HEK293T (cell line): ENCODE results near the gene SUGCT.

Experiments used
- CTCF ChIA-PET: fragments of 350-600 bp; formaldehyde crosslinking; extraction: SDS; loops from one replicate; lab custom pipeline; 2021; ENCODE audit warnings: antibody characterized with exemption, inconsistent platforms; lab: Yijun Ruan, JAX
- POLR2A ChIA-PET: fragments of 350-600 bp; formaldehyde crosslinking; extraction: SDS; loops from one replicate; lab custom pipeline; 2020; ENCODE audit warnings: antibody characterized with exemption, inconsistent platforms; lab: Yijun Ruan, JAX
- DNase-seq: peaks from one replicate; pipeline ENCODE4 v3.0.0; 2012; ENCODE audit warnings: mixed read lengths; ENCODE audit errors: extremely low spot score
- ARNT ChIP-seq: fragments of 450-650 bp; IDR thresholded peaks from 2 replicates; pipeline ENCODE4 v1.6.1; 2017; ENCODE audit warnings: mild to moderate bottlenecking
- BHLHE40 ChIP-seq: fragments of 450-650 bp; IDR thresholded peaks from 2 replicates; pipeline ENCODE4 v1.6.1; 2016; ENCODE audit warnings: mild to moderate bottlenecking, moderate library complexity, borderline replicate concordance
- CTBP1 ChIP-seq: fragments of 450-650 bp; IDR thresholded peaks from 2 replicates; pipeline ENCODE4 v1.6.1; 2016; ENCODE audit warnings: borderline replicate concordance
- ELF4 ChIP-seq: fragments of 450-650 bp; IDR thresholded peaks from 2 replicates; pipeline ENCODE4 v1.6.1; 2017; ENCODE audit warnings: antibody characterized with exemption
- FOXA1 ChIP-seq: fragments of 450-650 bp; IDR thresholded peaks from 2 replicates; pipeline ENCODE4 v1.6.1; 2016; ENCODE audit warnings: mild to moderate bottlenecking
- FOXK2 ChIP-seq: fragments of 450-650 bp; IDR thresholded peaks from 2 replicates; pipeline ENCODE4 v1.6.1; 2016; ENCODE audit warnings: mild to moderate bottlenecking
- FOXM1 ChIP-seq: fragments of 450-650 bp; IDR thresholded peaks from 2 replicates; pipeline ENCODE4 v1.6.1; 2017; ENCODE audit warnings: mild to moderate bottlenecking, borderline replicate concordance
- HDGF ChIP-seq: fragments of 450-650 bp; IDR thresholded peaks from 2 replicates; pipeline ENCODE4 v1.6.1; 2017; ENCODE audit warnings: antibody characterized with exemption, borderline replicate concordance
- L3MBTL2 ChIP-seq: fragments of 450-650 bp; conservative IDR thresholded peaks from 2 replicates; pipeline ENCODE4 v1.6.1; 2016; ENCODE audit warnings: mild to moderate bottlenecking
- LEF1 ChIP-seq: fragments of 450-650 bp; IDR thresholded peaks from 2 replicates; pipeline ENCODE4 v1.6.1; 2017; ENCODE audit warnings: mild to moderate bottlenecking, borderline replicate concordance
- NFRKB ChIP-seq: fragments of 450-650 bp; IDR thresholded peaks from 2 replicates; pipeline ENCODE4 v1.6.1; 2016; ENCODE audit warnings: mild to moderate bottlenecking, moderate library complexity
- PKNOX1 ChIP-seq: fragments of 450-650 bp; IDR thresholded peaks from 2 replicates; pipeline ENCODE4 v1.6.1; 2016
- SP1 ChIP-seq: fragments of 450-650 bp; IDR thresholded peaks from 2 replicates; pipeline ENCODE4 v1.6.1; 2017
- SUZ12 ChIP-seq: fragments of 450-650 bp; IDR thresholded peaks from 2 replicates; pipeline ENCODE4 v1.6.1; 2016; ENCODE audit warnings: mild to moderate bottlenecking
- TARDBP ChIP-seq: fragments of 450-650 bp; IDR thresholded peaks from 2 replicates; pipeline ENCODE4 v1.6.1; 2016
- ZNF384 ChIP-seq: fragments of 450-650 bp; IDR thresholded peaks from 2 replicates; pipeline ENCODE4 v1.6.1; 2016

Gene SUGCT

GRCh38 chr7:40709062-40709964, 574.5 kb downstream of the SUGCT start:
- DNase-seq: no peak
- CTCF ChIA-PET: no interaction called here
- POLR2A ChIA-PET: no interaction called here
- TF ChIP-seq SUZ12: no peak
- no peak for TF ChIP-seq ELF4
- TF ChIP-seq CTBP1: no peak
- TF ChIP-seq SP1: no peak
- no peak for TF ChIP-seq FOXM1
- TF ChIP-seq FOXA1: no peak
- no peak for TF ChIP-seq PKNOX1
- TF ChIP-seq ARNT: no peak
- no peak for TF ChIP-seq NFRKB
- TF ChIP-seq L3MBTL2: no peak
- no peak for TF ChIP-seq FOXK2
- no peak for TF ChIP-seq ZNF384
- no peak for TF ChIP-seq TARDBP
- TF ChIP-seq BHLHE40: no peak

- no peak for DNase-seq
- ChIA-PET CTCF (no interaction called here), POLR2A (no interaction called here)
- TF ChIP-seq SP1 (no peak), L3MBTL2 (no peak), SUZ12 (no peak), FOXM1 (no peak), ZNF384 (no peak), FOXK2 (no peak)
These were observed 576.9 kb downstream of the SUGCT start for GRCh38 chr7:40711706-40712105.

GRCh38 chr7:40714363-40715052, 579.7 kb downstream of the SUGCT start:
- POLR2A ChIA-PET: no interaction called here
- no peak for DNase-seq
- CTCF ChIA-PET: interaction anchor here (0.7 kb wide), 1 partner anchor 269 kb away, joined by 5 read pairs; no protein-coding TSS in a partner anchor
- no peak for TF ChIP-seq FOXK2
- TF ChIP-seq NFRKB: no peak
- no peak for TF ChIP-seq ZNF384
- TF ChIP-seq TARDBP: no peak
- no peak for TF ChIP-seq HDGF
- TF ChIP-seq SUZ12: no peak
- TF ChIP-seq CTBP1: no peak
- no peak for TF ChIP-seq ELF4
- TF ChIP-seq FOXA1: no peak
- TF ChIP-seq ARNT: no peak
- TF ChIP-seq FOXM1: no peak
- TF ChIP-seq L3MBTL2: no peak
- no peak for TF ChIP-seq LEF1
- no peak for TF ChIP-seq SP1
- TF ChIP-seq PKNOX1: no peak

GRCh38 chr7:40715053-40715430, 580.2 kb downstream of the SUGCT start:
- ChIA-PET CTCF (no interaction called here), POLR2A (no interaction called here)
- no peak for DNase-seq
- TF ChIP-seq ARNT: no peak
- no peak for TF ChIP-seq FOXA1
- no peak for TF ChIP-seq ZNF384
- TF ChIP-seq TARDBP: no peak
- no peak for TF ChIP-seq SP1
- no peak for TF ChIP-seq FOXK2
- TF ChIP-seq HDGF: no peak
- no peak for TF ChIP-seq BHLHE40
- TF ChIP-seq PKNOX1: no peak
- TF ChIP-seq FOXM1: no peak
- no peak for TF ChIP-seq LEF1
- TF ChIP-seq NFRKB: no peak
- no peak for TF ChIP-seq L3MBTL2
- TF ChIP-seq SUZ12: no peak
- no peak for TF ChIP-seq ELF4
- no peak for TF ChIP-seq CTBP1

GRCh38 chr7:40716052-40716451, 581.2 kb downstream of the SUGCT start:
- ChIA-PET POLR2A (no interaction called here), CTCF (interaction anchor here (0.5 kb wide), 1 partner anchor 17 kb away, joined by 3 read pairs; no protein-coding TSS in a partner anchor)
- DNase-seq: no peak
- TF ChIP-seq LEF1: no peak
- TF ChIP-seq HDGF: no peak
- no peak for TF ChIP-seq FOXK2
- TF ChIP-seq NFRKB: no peak

- ChIA-PET POLR2A (interaction anchor here (0.7 to 1.1 kb wide), 3 partner anchors 13 to 39 kb away, joined by 3 to 5 read pairs (median 3); no protein-coding TSS in a partner anchor), CTCF (interaction anchor here (1.0 kb wide), 1 partner anchor 27 kb away, joined by 7 read pairs; no protein-coding TSS in a partner anchor)
- TF ChIP-seq SUZ12: no peak
- no peak for TF ChIP-seq PKNOX1
- TF ChIP-seq CTBP1: no peak
- no peak; the same call in 1 of the 2 replicates for TF ChIP-seq L3MBTL2
- TF ChIP-seq FOXA1: no peak
- no peak for TF ChIP-seq TARDBP
- TF ChIP-seq HDGF: no peak
- peak; percentile 65 for DNase-seq
These were observed 582.4 kb downstream of the SUGCT start for GRCh38 chr7:40717242-40717641.
